PC-3 (cell line): ENCODE measurements around the gene TPRG1. TPM values are rescaled to one million over a fixed set of nuclear protein-coding genes. Genes with fewer than 3 reads are reported as not detected.
A peak's percentile ranks its signal among the peaks of the same experiment; 100 is the strongest.

Source experiments
- ATAC-seq: fragments of 200-7000 bp; cut with Tn5 transposase; 2 replicates; pipeline ENCODE4 v1.9.1; 2020; ENCODE audit warnings: mild to moderate bottlenecking, moderate library complexity
- BruUV-seq: library from RNA; stranded (reverse); fragments of 400-500 nt; replicated peaks from 2 replicates; lab custom pipeline; 2021; lab: Mats Ljungman, UMichigan
- CTCF ChIA-PET: fragments of 300-600 bp; sonication (Branson Sonifier 250); formaldehyde crosslinking; loops from one replicate; lab custom pipeline; 2022; ENCODE audit warnings: antibody characterized with exemption; lab: Charles Lee
- POLR2A ChIA-PET: fragments of 300-600 bp; sonication (Branson Sonifier 250); formaldehyde crosslinking; loops from one replicate; lab custom pipeline; 2022; ENCODE audit warnings: antibody characterized with exemption; ENCODE audit not compliant: unreplicated experiment; lab: Charles Lee
- DNase-seq: peaks from one replicate; pipeline ENCODE4 v3.0.0-alpha.2; 2015
- H2AFZ ChIP-seq: fragments of 300-600 bp; sonication (generic); 2 replicates; pipeline ENCODE4 v1.6.0; 2016; ENCODE audit warnings: antibody characterized with exemption, low read length
- H3F3A ChIP-seq: fragments of 300-600 bp; sonication (generic); one replicate; pipeline ENCODE4 v1.6.0; 2017; ENCODE audit warnings: antibody characterized with exemption, low read length, control low read depth, mild to moderate bottlenecking; ENCODE audit not compliant: unreplicated experiment
- H3K27ac ChIP-seq: fragments of 300-600 bp; sonication (generic); 2 replicates; pipeline ENCODE4 v1.5.1; 2016; ENCODE audit warnings: mild to moderate bottlenecking, low read length
- H3K27me3 ChIP-seq: fragments of 300-600 bp; sonication (generic); 2 replicates; pipeline ENCODE4 v1.6.1; 2016; ENCODE audit warnings: low read length, mixed read lengths
- H3K36me3 ChIP-seq: fragments of 300-600 bp; sonication (generic); 2 replicates; pipeline ENCODE4 v1.6.1; 2016; ENCODE audit warnings: low read depth, mixed run types, low read length, mixed read lengths
- H3K4me1 ChIP-seq: fragments of 300-600 bp; sonication (generic); 2 replicates; pipeline ENCODE4 v1.5.1; 2016; ENCODE audit warnings: low read length; ENCODE audit not compliant: insufficient read depth
- H3K4me2 ChIP-seq: fragments of 300-600 bp; sonication (generic); 2 replicates; pipeline ENCODE4 v1.6.0; 2016; ENCODE audit warnings: low read length
- H3K4me3 ChIP-seq: fragments of 300-600 bp; sonication (generic); 2 replicates; pipeline ENCODE4 v1.5.1; 2016; ENCODE audit warnings: mild to moderate bottlenecking, low read length, mixed read lengths
- H3K79me2 ChIP-seq: fragments of 300-600 bp; sonication (generic); 2 replicates; pipeline ENCODE4 v1.6.1; 2017; ENCODE audit warnings: low read length, mixed read lengths
- H3K9ac ChIP-seq: fragments of 300-600 bp; sonication (generic); 2 replicates; pipeline ENCODE4 v1.6.0; 2016; ENCODE audit warnings: mild to moderate bottlenecking, low read length
- H3K9me2 ChIP-seq: fragments of 300-600 bp; sonication (generic); replicated peaks from 2 replicates; pipeline ENCODE4 v1.6.1; 2016; ENCODE audit warnings: mixed run types, low read length, mixed read lengths
- H3K9me3 ChIP-seq: fragments of 300-600 bp; sonication (generic); 2 replicates; pipeline ENCODE4 v1.6.1; 2016; ENCODE audit warnings: low read length, mixed read lengths
- H4K20me1 ChIP-seq: fragments of 300-600 bp; sonication (generic); 2 replicates; pipeline ENCODE4 v1.6.1; 2016; ENCODE audit warnings: low read length, mixed read lengths
- CTCF ChIP-seq: fragments of 300-600 bp; sonication (generic); conservative IDR thresholded peaks from 2 replicates; pipeline ENCODE4 v1.5.1; 2017; ENCODE audit warnings: antibody characterized with exemption, low read depth, mild to moderate bottlenecking, low read length
- EZH2 ChIP-seq: fragments of 300-600 bp; sonication (generic); IDR thresholded peaks from one replicate; pipeline ENCODE4 v1.6.1; 2017; ENCODE audit warnings: antibody characterized with exemption, mild to moderate bottlenecking, low read length; ENCODE audit not compliant: unreplicated experiment
- EZH2phosphoT487 ChIP-seq: fragments of 300-600 bp; sonication (generic); IDR thresholded peaks from 2 replicates; pipeline ENCODE4 v1.6.1; 2018; ENCODE audit warnings: mild to moderate bottlenecking, antibody characterized with exemption, low read length, borderline replicate concordance
- intact Hi-C: fragments of 100-400 bp; cut with micrococcal nuclease; formaldehyde crosslinking; loops from 2 replicates; pipeline ENCODE4 v1.9.0; 2023
- total RNA-seq: library from RNA; depleted of rRNA; stranded (reverse); fragments of >200 nt; gene quantifications from 2 replicates; pipeline ENCODE4 v1.2.3, GENCODE V29; 2014

TPRG1 gene
- total RNA-seq, 1 experiment from 2014 or later = 1.2 TPM

GRCh38 chr3:189353988-189354889 lies 182.5 kb downstream of the TPRG1 start:
- Histone ChIP-seq H2AFZ (peak overlapping the region; percentile 44), H4K20me1 (no peaks in the 10 kb centered on the region), H3K4me1 (peaks cover 38% of the 10 kb centered on the region), H3K9me3 (no peaks in the 10 kb centered on the region), H3K9me2 (no peaks in the 10 kb centered on the region), H3F3A (peaks cover 8% of the 10 kb centered on the region), H3K4me2 (peak overlapping the region; percentile 74), H3K27me3 (no peaks in the 10 kb centered on the region), H3K36me3 (no peaks in the 10 kb centered on the region), H3K9ac (peak overlapping the region; percentile 42), H3K79me2 (no peaks in the 10 kb centered on the region), H3K27ac (peak overlapping the region; percentile 92), H3K4me3 (peak overlapping the region; percentile 23; the same call in 1 of the 2 replicates)
- DNase-seq = peak; percentile 76
- ChIA-PET CTCF (interaction anchor here (0.6 kb wide), 2 partner anchors 44 to 48 kb away, joined by 4 to 6 read pairs; no protein-coding TSS in a partner anchor), POLR2A (interaction anchor here (0.9 kb wide), 1 partner anchor 39 kb away, joined by 3 read pairs; no protein-coding TSS in a partner anchor)
- BruUV-seq = TSS peak; percentile 74
- no peak for TF ChIP-seq CTCF
- no peak for TF ChIP-seq EZH2
- TF ChIP-seq EZH2phosphoT487 = no peak
- peak; percentile 72 for ATAC-seq
- intact Hi-C loops = loop anchor here (1.0 to 2.0 kb wide), 3 partner anchors 29 to 583 kb away; no protein-coding TSS in a partner anchor

GRCh38 chr3:189355115-189355480 lies 183.3 kb downstream of the TPRG1 start:
- no peak for ATAC-seq
- peak overlapping the region; percentile 67 for H3K4me2 ChIP-seq
- H3F3A ChIP-seq = peaks cover 8% of the 10 kb centered on the region
- no peaks in the 10 kb centered on the region for H3K9me3 ChIP-seq
- no peak overlapping the region for H3K4me3 ChIP-seq
- H3K9ac ChIP-seq = peak overlapping the region; percentile 42
- BruUV-seq = no TSS peak
- peak overlapping the region; percentile 92 for H3K27ac ChIP-seq
- DNase-seq = no peak
- POLR2A ChIA-PET = no interaction called here
- H3K79me2 ChIP-seq = no peaks in the 10 kb centered on the region
- TF ChIP-seq EZH2 (no peak), EZH2phosphoT487 (no peak), CTCF (no peak)
- no peaks in the 10 kb centered on the region for H3K27me3 ChIP-seq
- no peaks in the 10 kb centered on the region for H3K36me3 ChIP-seq
- H3K4me1 ChIP-seq = peaks cover 38% of the 10 kb centered on the region
- H3K9me2 ChIP-seq = no peaks in the 10 kb centered on the region
- intact Hi-C loops = loop anchor here (2.0 kb wide), 1 partner anchor 30 kb away; no protein-coding TSS in a partner anchor
- peak overlapping the region; percentile 73 for H2AFZ ChIP-seq
- CTCF ChIA-PET = no interaction called here
- H4K20me1 ChIP-seq = no peaks in the 10 kb centered on the region
